GM12878 (cell line): Measurements from ENCODE around the gene GGCT. TPM values are rescaled to one million over a fixed set of nuclear protein-coding genes. Genes with fewer than 3 reads are reported as not detected.

ENCODE experiments used
- CBX5 ChIP-seq: sonication (generic); IDR thresholded peaks from 2 replicates; pipeline ENCODE4 v1.6.1; 2016; ENCODE audit warnings: low read depth, moderate library complexity, mild to moderate bottlenecking, inconsistent platforms
- EED ChIP-seq: sonication (generic); IDR thresholded peaks from 2 replicates; pipeline ENCODE4 v1.6.1; 2016; ENCODE audit warnings: antibody characterized with exemption, low read depth
- EGR1 ChIP-seq, 2 experiments: IDR thresholded peaks; 1 replicate in 1 of 2; 2 replicates in 1 of 2; pipeline ENCODE4 v1.6.1; 2011 to 2012; ENCODE audit warnings: low read depth in 2 of 2, low read length in 2 of 2, borderline replicate concordance in 1 of 2, mild to moderate bottlenecking in 1 of 2, moderate library complexity in 1 of 2
- FOS ChIP-seq: IDR thresholded peaks from 3 replicates; pipeline ENCODE4 v1.6.1; 2011; ENCODE audit warnings: borderline replicate concordance; ENCODE audit not compliant: insufficient read length; ENCODE audit errors: extremely low read depth
- GABPA ChIP-seq: IDR thresholded peaks from 2 replicates; pipeline ENCODE4 v1.6.1; 2014; ENCODE audit warnings: antibody characterized with exemption, low read depth, mild to moderate bottlenecking, inconsistent platforms
- NBN ChIP-seq: fragments of 450-650 bp; IDR thresholded peaks from 2 replicates; pipeline ENCODE4 v1.6.1; 2016
- NR2C1 ChIP-seq: fragments of 450-650 bp; IDR thresholded peaks from 2 replicates; pipeline ENCODE4 v1.6.1; 2017; ENCODE audit warnings: antibody characterized with exemption, mild to moderate bottlenecking, moderate library complexity
- RAD21 ChIP-seq: IDR thresholded peaks from 2 replicates; pipeline ENCODE4 v1.6.1; 2011; ENCODE audit warnings: mild to moderate bottlenecking, low read depth, low read length, moderate library complexity; ENCODE audit not compliant: insufficient read depth
- RB1 ChIP-seq: fragments of 450-650 bp; formaldehyde crosslinking; IDR thresholded peaks from 2 replicates; pipeline ENCODE4 v1.6.1; 2017; ENCODE audit warnings: mild to moderate bottlenecking, borderline replicate concordance
- RUNX3 ChIP-seq: IDR thresholded peaks from 2 replicates; pipeline ENCODE4 v1.6.1; 2012; ENCODE audit warnings: low read length, inconsistent platforms
- SMC3 ChIP-seq: IDR thresholded peaks from 2 replicates; pipeline ENCODE4 v1.6.1; 2011; ENCODE audit warnings: low read length, improper control_type of control experiment, borderline replicate concordance
- SPI1 ChIP-seq: IDR thresholded peaks from 2 replicates; pipeline ENCODE4 v1.6.1; 2011; ENCODE audit warnings: low read depth, mild to moderate bottlenecking, low read length, moderate library complexity, borderline replicate concordance; ENCODE audit not compliant: insufficient read depth
- TAF1 ChIP-seq: IDR thresholded peaks from 2 replicates; pipeline ENCODE4 v1.6.1; 2011; ENCODE audit warnings: mild to moderate bottlenecking, low read depth, low read length, borderline replicate concordance
- polyA plus RNA-seq, 11 experiments: library from polyadenylated mRNA; depleted of rRNA in 4 of 11; unstranded in 6 of 11; stranded (reverse) in 5 of 11; fragments of >200 nt; fragmentation: Nextera tagmentation in 4 of 11; fragmentation: Illumina TruSeq in 1 of 11; extraction: Ambion mirVana in 4 of 11; extraction: Trizol in 1 of 11; gene quantifications; 1 replicate in 1 of 11; 2 replicates in 10 of 11; pipeline versions ENCODE4 v1.2.1 to v1.2.3, GENCODE V29; 2011 to 2016; ENCODE audit warnings: inconsistent platforms in 2 of 11, missing spikeins in 2 of 11, low read depth in 1 of 11
- total RNA-seq, 4 experiments: library from RNA; depleted of rRNA in 3 of 4; stranded (reverse); fragments of >200 nt in 3 of 4; fragmentation: Illumina TruSeq in 1 of 4; extraction: Trizol in 1 of 4; gene quantifications; 2 replicates each; pipeline versions ENCODE4 v1.2.1 to v1.2.3, GENCODE V29; 2013 to 2021
- TF ChIP-seq, protein P1 (sequence below): fragments of 450-650 bp; conservative IDR thresholded peaks from 2 replicates; pipeline ENCODE4 v1.6.1; 2017; ENCODE audit warnings: mild to moderate bottlenecking, moderate library complexity
- TF ChIP-seq, protein P2 (sequence below): fragments of 450-650 bp; IDR thresholded peaks from 2 replicates; pipeline ENCODE4 v1.6.1; 2016; ENCODE audit warnings: mild to moderate bottlenecking, moderate library complexity, borderline replicate concordance
- TF ChIP-seq, protein P3 (sequence below): fragments of 450-650 bp; IDR thresholded peaks from 2 replicates; pipeline ENCODE4 v1.6.1; 2016; ENCODE audit warnings: mild to moderate bottlenecking
- TF ChIP-seq, protein P4 (sequence below): fragments of 450-650 bp; IDR thresholded peaks from 2 replicates; pipeline ENCODE4 v1.6.1; 2016; ENCODE audit warnings: mild to moderate bottlenecking
- TF ChIP-seq, protein P5 (sequence below): fragments of 450-650 bp; IDR thresholded peaks from 2 replicates; pipeline ENCODE4 v1.6.1; 2017; ENCODE audit warnings: mild to moderate bottlenecking

GGCT gene
- total and polyA plus RNA-seq, 10 of the 15 experiments (the other 5 are each of a cell fraction or from before 2014, with no cell fraction given): 57.0 to 215 (median 92.3) TPM

DNA sequence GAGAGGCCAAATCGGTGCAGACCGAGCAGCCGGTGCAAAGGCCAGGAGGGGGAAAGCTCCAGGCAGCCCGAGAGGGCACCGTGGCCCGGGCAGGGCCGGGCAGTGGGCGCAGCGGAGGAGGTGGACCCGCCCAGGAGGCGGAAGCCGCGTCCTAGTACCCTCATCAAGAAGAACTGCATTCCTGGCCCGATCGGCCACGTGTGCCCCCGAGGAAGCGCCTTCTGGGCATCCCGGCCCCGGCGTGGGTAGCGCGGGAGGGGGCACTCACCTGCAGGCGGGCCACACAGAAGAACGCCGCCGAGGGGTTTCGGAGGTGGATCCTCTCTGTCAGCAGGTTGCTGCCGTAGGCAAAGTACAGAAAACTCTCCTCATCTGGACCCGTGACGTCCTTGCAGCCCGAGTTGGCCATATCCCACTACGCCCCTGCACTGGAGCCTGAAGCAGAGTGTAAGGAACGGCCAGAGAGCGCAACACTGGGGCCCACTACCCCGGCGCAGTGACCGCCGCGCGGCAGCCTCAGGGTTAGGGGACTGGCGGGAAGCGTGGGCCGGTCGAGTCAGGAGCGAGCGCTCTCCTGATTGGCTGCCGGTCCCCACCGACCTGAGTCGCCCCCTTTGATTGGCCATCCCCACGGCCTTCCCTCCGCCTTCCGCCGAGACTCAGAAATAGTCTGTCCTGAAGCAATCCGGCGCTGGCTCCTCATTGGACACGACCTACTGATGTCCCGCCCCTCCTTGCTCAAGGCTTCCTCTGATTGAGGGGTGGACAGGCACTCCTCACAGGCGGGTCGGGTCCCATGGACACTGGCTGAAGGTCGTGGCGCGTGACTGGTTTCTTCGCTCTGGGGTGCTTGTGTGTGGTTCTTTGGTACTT is at the start of gene GGCT (continued):
- TF ChIP-seq TAF1: peak; percentile 65; the same call in 1 of the 2 replicates
- TF ChIP-seq, protein P1, sequence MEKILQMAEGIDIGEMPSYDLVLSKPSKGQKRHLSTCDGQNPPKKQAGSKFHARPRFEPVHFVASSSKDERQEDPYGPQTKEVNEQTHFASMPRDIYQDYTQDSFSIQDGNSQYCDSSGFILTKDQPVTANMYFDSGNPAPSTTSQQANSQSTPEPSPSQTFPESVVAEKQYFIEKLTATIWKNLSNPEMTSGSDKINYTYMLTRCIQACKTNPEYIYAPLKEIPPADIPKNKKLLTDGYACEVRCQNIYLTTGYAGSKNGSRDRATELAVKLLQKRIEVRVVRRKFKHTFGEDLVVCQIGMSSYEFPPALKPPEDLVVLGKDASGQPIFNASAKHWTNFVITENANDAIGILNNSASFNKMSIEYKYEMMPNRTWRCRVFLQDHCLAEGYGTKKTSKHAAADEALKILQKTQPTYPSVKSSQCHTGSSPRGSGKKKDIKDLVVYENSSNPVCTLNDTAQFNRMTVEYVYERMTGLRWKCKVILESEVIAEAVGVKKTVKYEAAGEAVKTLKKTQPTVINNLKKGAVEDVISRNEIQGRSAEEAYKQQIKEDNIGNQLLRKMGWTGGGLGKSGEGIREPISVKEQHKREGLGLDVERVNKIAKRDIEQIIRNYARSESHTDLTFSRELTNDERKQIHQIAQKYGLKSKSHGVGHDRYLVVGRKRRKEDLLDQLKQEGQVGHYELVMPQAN: peak; percentile 90
- TF ChIP-seq EGR1 (IDR thresholded peaks at IDR 0.05; ENCODE audit: borderline replicate concordance in 1 of 2, low read depth in 2 of 2, low read length in 2 of 2): peak; percentile 58 to 93
- TF ChIP-seq, protein P2, sequence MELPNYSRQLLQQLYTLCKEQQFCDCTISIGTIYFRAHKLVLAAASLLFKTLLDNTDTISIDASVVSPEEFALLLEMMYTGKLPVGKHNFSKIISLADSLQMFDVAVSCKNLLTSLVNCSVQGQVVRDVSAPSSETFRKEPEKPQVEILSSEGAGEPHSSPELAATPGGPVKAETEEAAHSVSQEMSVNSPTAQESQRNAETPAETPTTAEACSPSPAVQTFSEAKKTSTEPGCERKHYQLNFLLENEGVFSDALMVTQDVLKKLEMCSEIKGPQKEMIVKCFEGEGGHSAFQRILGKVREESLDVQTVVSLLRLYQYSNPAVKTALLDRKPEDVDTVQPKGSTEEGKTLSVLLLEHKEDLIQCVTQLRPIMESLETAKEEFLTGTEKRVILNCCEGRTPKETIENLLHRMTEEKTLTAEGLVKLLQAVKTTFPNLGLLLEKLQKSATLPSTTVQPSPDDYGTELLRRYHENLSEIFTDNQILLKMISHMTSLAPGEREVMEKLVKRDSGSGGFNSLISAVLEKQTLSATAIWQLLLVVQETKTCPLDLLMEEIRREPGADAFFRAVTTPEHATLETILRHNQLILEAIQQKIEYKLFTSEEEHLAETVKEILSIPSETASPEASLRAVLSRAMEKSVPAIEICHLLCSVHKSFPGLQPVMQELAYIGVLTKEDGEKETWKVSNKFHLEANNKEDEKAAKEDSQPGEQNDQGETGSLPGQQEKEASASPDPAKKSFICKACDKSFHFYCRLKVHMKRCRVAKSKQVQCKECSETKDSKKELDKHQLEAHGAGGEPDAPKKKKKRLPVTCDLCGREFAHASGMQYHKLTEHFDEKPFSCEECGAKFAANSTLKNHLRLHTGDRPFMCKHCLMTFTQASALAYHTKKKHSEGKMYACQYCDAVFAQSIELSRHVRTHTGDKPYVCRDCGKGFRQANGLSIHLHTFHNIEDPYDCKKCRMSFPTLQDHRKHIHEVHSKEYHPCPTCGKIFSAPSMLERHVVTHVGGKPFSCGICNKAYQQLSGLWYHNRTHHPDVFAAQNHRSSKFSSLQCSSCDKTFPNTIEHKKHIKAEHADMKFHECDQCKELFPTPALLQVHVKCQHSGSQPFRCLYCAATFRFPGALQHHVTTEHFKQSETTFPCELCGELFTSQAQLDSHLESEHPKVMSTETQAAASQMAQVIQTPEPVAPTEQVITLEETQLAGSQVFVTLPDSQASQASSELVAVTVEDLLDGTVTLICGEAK: peak; percentile 75; the same call in 1 of the 2 replicates
- TF ChIP-seq, protein P3, sequence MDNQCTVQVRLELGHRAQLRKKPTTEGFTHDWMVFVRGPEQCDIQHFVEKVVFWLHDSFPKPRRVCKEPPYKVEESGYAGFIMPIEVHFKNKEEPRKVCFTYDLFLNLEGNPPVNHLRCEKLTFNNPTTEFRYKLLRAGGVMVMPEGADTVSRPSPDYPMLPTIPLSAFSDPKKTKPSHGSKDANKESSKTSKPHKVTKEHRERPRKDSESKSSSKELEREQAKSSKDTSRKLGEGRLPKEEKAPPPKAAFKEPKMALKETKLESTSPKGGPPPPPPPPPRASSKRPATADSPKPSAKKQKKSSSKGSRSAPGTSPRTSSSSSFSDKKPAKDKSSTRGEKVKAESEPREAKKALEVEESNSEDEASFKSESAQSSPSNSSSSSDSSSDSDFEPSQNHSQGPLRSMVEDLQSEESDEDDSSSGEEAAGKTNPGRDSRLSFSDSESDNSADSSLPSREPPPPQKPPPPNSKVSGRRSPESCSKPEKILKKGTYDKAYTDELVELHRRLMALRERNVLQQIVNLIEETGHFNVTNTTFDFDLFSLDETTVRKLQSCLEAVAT: no peak; the same call in 1 of the 2 replicates
- peak; percentile 62 for TF ChIP-seq NBN
- TF ChIP-seq RAD21: no peak
- 0 out of 2 replicates have a peak, but pooled peaks have one; percentile 16 for TF ChIP-seq CBX5
- TF ChIP-seq RUNX3: peak; percentile 71
- no peak for TF ChIP-seq SMC3
- TF ChIP-seq NR2C1: no peak
- peak; percentile 70 for TF ChIP-seq GABPA
- peak; percentile 54 for TF ChIP-seq FOS
- TF ChIP-seq, protein P4, sequence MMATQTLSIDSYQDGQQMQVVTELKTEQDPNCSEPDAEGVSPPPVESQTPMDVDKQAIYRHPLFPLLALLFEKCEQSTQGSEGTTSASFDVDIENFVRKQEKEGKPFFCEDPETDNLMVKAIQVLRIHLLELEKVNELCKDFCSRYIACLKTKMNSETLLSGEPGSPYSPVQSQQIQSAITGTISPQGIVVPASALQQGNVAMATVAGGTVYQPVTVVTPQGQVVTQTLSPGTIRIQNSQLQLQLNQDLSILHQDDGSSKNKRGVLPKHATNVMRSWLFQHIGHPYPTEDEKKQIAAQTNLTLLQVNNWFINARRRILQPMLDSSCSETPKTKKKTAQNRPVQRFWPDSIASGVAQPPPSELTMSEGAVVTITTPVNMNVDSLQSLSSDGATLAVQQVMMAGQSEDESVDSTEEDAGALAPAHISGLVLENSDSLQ: peak; percentile 92
- TF ChIP-seq SPI1: no peak
- TF ChIP-seq, protein P5, sequence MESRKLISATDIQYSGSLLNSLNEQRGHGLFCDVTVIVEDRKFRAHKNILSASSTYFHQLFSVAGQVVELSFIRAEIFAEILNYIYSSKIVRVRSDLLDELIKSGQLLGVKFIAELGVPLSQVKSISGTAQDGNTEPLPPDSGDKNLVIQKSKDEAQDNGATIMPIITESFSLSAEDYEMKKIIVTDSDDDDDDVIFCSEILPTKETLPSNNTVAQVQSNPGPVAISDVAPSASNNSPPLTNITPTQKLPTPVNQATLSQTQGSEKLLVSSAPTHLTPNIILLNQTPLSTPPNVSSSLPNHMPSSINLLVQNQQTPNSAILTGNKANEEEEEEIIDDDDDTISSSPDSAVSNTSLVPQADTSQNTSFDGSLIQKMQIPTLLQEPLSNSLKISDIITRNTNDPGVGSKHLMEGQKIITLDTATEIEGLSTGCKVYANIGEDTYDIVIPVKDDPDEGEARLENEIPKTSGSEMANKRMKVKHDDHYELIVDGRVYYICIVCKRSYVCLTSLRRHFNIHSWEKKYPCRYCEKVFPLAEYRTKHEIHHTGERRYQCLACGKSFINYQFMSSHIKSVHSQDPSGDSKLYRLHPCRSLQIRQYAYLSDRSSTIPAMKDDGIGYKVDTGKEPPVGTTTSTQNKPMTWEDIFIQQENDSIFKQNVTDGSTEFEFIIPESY: no peak
- 0 out of 2 replicates have a peak, but pooled peaks have one; percentile 18 for TF ChIP-seq EED
- peak; percentile 92; the same call in 1 of the 2 replicates for TF ChIP-seq RB1
